Adrenal gland (tissue), 12 donors: ENCODE measurements around the gene HRAS. TPM values are rescaled to one million over a fixed set of nuclear protein-coding genes. Genes with fewer than 3 reads are reported as not detected.
A peak's percentile ranks its signal among the peaks of the same experiment; 100 is the strongest.

Source experiments
- DNase-seq, 7 donors: peaks; one replicate each; pipeline ENCODE4 v3.0.0-alpha.2; 2019 to 2020
- H3K27ac ChIP-seq, 5 donors: fragments of 200-600 bp; sonication (generic) in 4 of 5; 1 replicate in 3 of 5; 2 replicates in 2 of 5; pipeline versions ENCODE4 v1.5.1 to v1.8.0; 2016 to 2020; ENCODE audit warnings: mild to moderate bottlenecking in 1 of 5
- H3K27me3 ChIP-seq: fragments of 200-600 bp; 2 replicates; pipeline ENCODE4 v1.8.0; 2021
- H3K36me3 ChIP-seq, 2 donors: fragments of 200-600 bp; replicated peaks in 1 of 2; 1 replicate in 1 of 2; 2 replicates in 1 of 2; pipeline versions ENCODE4 v1.5.1 to v1.8.0; 2018 to 2022
- H3K4me1 ChIP-seq, 2 donors: fragments of 200-600 bp; replicated peaks in 1 of 2; 1 replicate in 1 of 2; 2 replicates in 1 of 2; pipeline versions ENCODE4 v1.5.1 to v1.8.0; 2018 to 2021
- H3K4me3 ChIP-seq, 4 donors: fragments of 200-600 bp; sonication (generic) in 3 of 4; one replicate each; pipeline ENCODE4 v1.5.1; 2016 to 2018
- H3K9me3 ChIP-seq, 3 donors: fragments of 200-600 bp; sonication (generic) in 1 of 3; replicated peaks in 1 of 3; 1 replicate in 2 of 3; 2 replicates in 1 of 3; pipeline versions ENCODE4 v1.5.1 to v1.8.0; 2016 to 2021
- POLR2A ChIP-seq, 2 donors: fragments of 450-650 bp; IDR thresholded peaks; one replicate each; pipeline ENCODE4 v1.6.1; 2017; ENCODE audit warnings: antibody characterized with exemption in 2 of 2, mild to moderate bottlenecking in 2 of 2, moderate library complexity in 1 of 2
- WGBS, 4 donors: extraction: QIAGEN DNeasy Blood & Tissue Kit in 2 of 4; methylation state at CpG; one replicate each; pipeline versions ENCODE4 v1.1.5 to v1.1.7; 2013 to 2017; 5-methylcytosine and 5-hydroxymethylcytosine counted together
- intact Hi-C, 2 donors: fragments of 100-400 bp; cut with DNase I; formaldehyde crosslinking; loops; one replicate each; pipeline versions ENCODE4 v1.14.1 to v1.15.0; 2022 to 2023
- polyA plus RNA-seq, 3 donors: library from polyadenylated mRNA; stranded (reverse); fragments of 200-250 nt in 2 of 3; fragments of 350-450 nt in 1 of 3; fragmentation: Illumina TruSeq in 1 of 3; extraction: RNeasy Lipid Tissue Mini Kit (QIAGEN cat#74804) in 1 of 3; gene quantifications; one replicate each; pipeline ENCODE4 v1.2.3, GENCODE V29; 2013 to 2014
- total RNA-seq, 9 donors: library from RNA; depleted of rRNA in 4 of 9; stranded (reverse); fragments of >200 nt in 4 of 9; fragments of 120-200 nt in 1 of 9; fragmentation: NEBNext Ultra II Directional in 1 of 9; extraction: Animal tissue kit (Norgen Biotek cat#: 25700) in 1 of 9; gene quantifications; one replicate each; pipeline versions ENCODE4 v1.1.0 to v1.2.4, GENCODE V29; 2013 to 2023
- TF ChIP-seq, protein P1 (sequence below), 6 experiments: fragments of 450-650 bp in 4 of 6; fragments of 200-600 bp in 2 of 6; sonication (generic) in 1 of 6; IDR thresholded peaks; 1 replicate in 5 of 6; 2 replicates in 1 of 6; pipeline versions ENCODE4 v1.5.1 to v1.8.0; 2016 to 2021; ENCODE audit warnings: antibody characterized with exemption in 6 of 6, mild to moderate bottlenecking in 2 of 6, moderate library complexity in 1 of 6
- donor health status: healthy with polysubstance abuse.
- donor health status: Bipolar disorder and iron deficiency.
- donor health status: DM: yes; HTN: yes; CAD: no.
- donor health status: DM: no; HTN: no; CAD: no.
- donor health status: DM: no; HTN: no; CAD: no.
- donor health status: DM: yes; HTN: yes; CAD: no.

The HRAS gene
- total and polyA plus RNA-seq, 12 donors, result 10.8 to 190 (median 39.0) TPM

GRCh38 chr11:554428-555226 is 19.3 kb upstream of the HRAS start:
- no peak overlapping the region for H3K27ac ChIP-seq
- TF ChIP-seq, protein P1, sequence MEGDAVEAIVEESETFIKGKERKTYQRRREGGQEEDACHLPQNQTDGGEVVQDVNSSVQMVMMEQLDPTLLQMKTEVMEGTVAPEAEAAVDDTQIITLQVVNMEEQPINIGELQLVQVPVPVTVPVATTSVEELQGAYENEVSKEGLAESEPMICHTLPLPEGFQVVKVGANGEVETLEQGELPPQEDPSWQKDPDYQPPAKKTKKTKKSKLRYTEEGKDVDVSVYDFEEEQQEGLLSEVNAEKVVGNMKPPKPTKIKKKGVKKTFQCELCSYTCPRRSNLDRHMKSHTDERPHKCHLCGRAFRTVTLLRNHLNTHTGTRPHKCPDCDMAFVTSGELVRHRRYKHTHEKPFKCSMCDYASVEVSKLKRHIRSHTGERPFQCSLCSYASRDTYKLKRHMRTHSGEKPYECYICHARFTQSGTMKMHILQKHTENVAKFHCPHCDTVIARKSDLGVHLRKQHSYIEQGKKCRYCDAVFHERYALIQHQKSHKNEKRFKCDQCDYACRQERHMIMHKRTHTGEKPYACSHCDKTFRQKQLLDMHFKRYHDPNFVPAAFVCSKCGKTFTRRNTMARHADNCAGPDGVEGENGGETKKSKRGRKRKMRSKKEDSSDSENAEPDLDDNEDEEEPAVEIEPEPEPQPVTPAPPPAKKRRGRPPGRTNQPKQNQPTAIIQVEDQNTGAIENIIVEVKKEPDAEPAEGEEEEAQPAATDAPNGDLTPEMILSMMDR (IDR thresholded peaks at IDR 0.05), result peak in 4 of 6 experiments; percentile 27 to 60 (median 36)
- no peak for TF ChIP-seq POLR2A (IDR thresholded peaks at IDR 0.05)
- H3K27me3 ChIP-seq, result peaks cover 24% of the 10 kb centered on the region
- WGBS, 4 donors, result 11 to 60% (median 13%) methylated on average over 1 to 48 of the region's 60 CpGs; no CpG with 5 or more reads in 1 of the 4 donors
- intact Hi-C loops, result loop anchor here (5.0 to 10.0 kb wide), 3 partner anchors 58 to 170 kb away; no protein-coding TSS in a partner anchor
- peak overlapping the region in 1 of 4 donors; percentile 41 for H3K4me3 ChIP-seq
- H3K36me3 ChIP-seq, result no peaks in the 10 kb centered on the region
- H3K4me1 ChIP-seq, result peaks cover 0 to 14% of the 10 kb centered on the region in 2 donors
- DNase-seq, result peak in 3 of 7 donors; percentile 52 to 59 (median 57)
- H3K9me3 ChIP-seq, result no peaks in the 10 kb centered on the region

- Histone ChIP-seq H3K27me3 (peaks cover 24% of the 10 kb centered on the region), H3K9me3 (no peaks in the 10 kb centered on the region), H3K4me1 (peaks cover 0 to 14% of the 10 kb centered on the region in 2 donors), H3K27ac (no peak overlapping the region), H3K4me3 (no peak overlapping the region), H3K36me3 (no peaks in the 10 kb centered on the region)
- intact Hi-C loops, result loop anchor here (5.0 to 10.0 kb wide), 2 partner anchors 168 to 171 kb away; no protein-coding TSS in a partner anchor
- no peak for DNase-seq
- TF ChIP-seq, protein P1 (IDR thresholded peaks at IDR 0.05), result no peak
- no peak for TF ChIP-seq POLR2A (IDR thresholded peaks at IDR 0.05)
- 45 to 70% (median 50%) methylated on average over 3 to 11 of the region's 11 CpGs for WGBS, 4 donors
Observed at GRCh38 chr11:553988-554340, 18.6 kb upstream of the HRAS start.

GRCh38 chr11:553083-553987 is 18.0 kb upstream of the HRAS start:
- DNase-seq, result peak in 1 of 7 donors; percentile 44
- 64 to 72% (median 68%) methylated on average over 19 to 27 of the region's 27 CpGs for WGBS, 4 donors
- no peaks in the 10 kb centered on the region for H3K36me3 ChIP-seq
- H3K27me3 ChIP-seq, result peaks cover 24% of the 10 kb centered on the region
- H3K9me3 ChIP-seq, result no peaks in the 10 kb centered on the region
- intact Hi-C loops, result loop anchor here (5.0 to 10.0 kb wide), 2 partner anchors 169 to 171 kb away; no protein-coding TSS in a partner anchor
- no peak for TF ChIP-seq POLR2A (IDR thresholded peaks at IDR 0.05)
- TF ChIP-seq, protein P1 (IDR thresholded peaks at IDR 0.05), result no peak
- no peak overlapping the region for H3K27ac ChIP-seq
- no peak overlapping the region for H3K4me3 ChIP-seq
- H3K4me1 ChIP-seq, result peaks cover 0 to 14% of the 10 kb centered on the region in 2 donors

DNA sequence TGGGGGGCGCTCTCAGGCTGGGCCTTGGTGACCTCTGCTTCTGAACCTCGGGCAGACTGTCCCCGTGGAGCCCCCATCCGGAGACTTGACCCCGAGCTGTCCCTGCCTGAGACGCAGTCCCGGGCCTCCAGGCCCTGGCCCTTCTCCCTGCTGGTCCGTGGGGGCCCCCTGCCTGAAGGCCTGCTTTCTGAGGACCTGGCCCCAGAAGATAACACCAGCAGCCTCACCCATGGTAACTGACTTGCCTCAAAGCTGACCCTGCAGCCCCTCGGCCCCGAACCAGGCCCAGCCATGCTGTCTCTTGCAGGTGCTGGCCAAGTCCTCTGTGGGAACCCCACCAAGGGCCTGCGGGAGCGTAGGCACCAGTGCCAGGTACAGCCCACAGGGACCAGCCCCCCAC is 16.2 kb upstream of the HRAS start:
- peaks cover 0 to 14% of the 10 kb centered on the region in 2 donors for H3K4me1 ChIP-seq
- H3K36me3 ChIP-seq, result no peaks in the 10 kb centered on the region
- no peak for TF ChIP-seq POLR2A (IDR thresholded peaks at IDR 0.05)
- TF ChIP-seq, protein P1 (IDR thresholded peaks at IDR 0.05), result no peak
- H3K27ac ChIP-seq, result no peak overlapping the region
- H3K4me3 ChIP-seq, result no peak overlapping the region
- H3K9me3 ChIP-seq, result no peaks in the 10 kb centered on the region
- 76 to 81% (median 79%) methylated on average over 7 to 12 of the region's 12 CpGs; no CpG with 5 or more reads in 1 of the 4 donors for WGBS, 4 donors
- intact Hi-C loops, result loop anchor here (5.0 to 10.0 kb wide), 2 partner anchors 171 to 173 kb away; no protein-coding TSS in a partner anchor
- H3K27me3 ChIP-seq, result peaks cover 24% of the 10 kb centered on the region
- DNase-seq, result no peak
